GM21360 (cell line): ENCODE results near the gene NYNRIN.
A peak's percentile ranks its signal among the peaks of the same experiment; 100 is the strongest.

Experiments
- ATAC-seq: cut with Tn5 transposase; IDR thresholded peaks from one replicate; pipeline ENCODE4 v1.9.1; 2021; ENCODE audit warnings: mild to moderate bottlenecking, moderate library complexity; ENCODE audit not compliant: unreplicated experiment

NYNRIN gene

DNA sequence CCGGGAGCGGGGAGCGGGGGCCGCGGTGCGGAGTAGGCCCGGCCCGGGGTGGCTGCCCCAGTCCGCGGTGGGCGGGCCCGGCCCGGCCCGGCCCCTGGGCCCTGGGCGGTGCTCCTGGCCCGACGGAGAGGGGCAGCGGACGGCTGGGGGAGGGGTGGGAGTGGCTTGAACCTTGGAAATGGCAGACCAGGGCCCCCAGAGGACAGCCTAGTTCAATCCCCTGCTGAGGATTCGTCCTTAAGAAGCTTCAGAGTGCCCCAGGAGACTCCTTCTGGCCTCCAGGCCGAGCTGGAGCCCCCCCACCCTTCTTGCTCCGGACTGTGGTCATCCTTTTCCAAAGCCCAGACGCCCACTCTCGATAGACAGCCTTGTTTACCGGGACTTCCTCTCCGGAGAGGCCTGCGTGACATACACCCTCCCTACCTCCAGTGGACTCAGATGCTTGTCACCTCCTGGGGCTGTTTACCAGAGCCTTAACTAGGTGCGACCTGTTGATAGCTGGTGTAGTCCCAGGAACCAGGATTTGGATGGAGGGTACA, 31.4 kb downstream of the NYNRIN start:
- peak; percentile 37 for ATAC-seq

DNA sequence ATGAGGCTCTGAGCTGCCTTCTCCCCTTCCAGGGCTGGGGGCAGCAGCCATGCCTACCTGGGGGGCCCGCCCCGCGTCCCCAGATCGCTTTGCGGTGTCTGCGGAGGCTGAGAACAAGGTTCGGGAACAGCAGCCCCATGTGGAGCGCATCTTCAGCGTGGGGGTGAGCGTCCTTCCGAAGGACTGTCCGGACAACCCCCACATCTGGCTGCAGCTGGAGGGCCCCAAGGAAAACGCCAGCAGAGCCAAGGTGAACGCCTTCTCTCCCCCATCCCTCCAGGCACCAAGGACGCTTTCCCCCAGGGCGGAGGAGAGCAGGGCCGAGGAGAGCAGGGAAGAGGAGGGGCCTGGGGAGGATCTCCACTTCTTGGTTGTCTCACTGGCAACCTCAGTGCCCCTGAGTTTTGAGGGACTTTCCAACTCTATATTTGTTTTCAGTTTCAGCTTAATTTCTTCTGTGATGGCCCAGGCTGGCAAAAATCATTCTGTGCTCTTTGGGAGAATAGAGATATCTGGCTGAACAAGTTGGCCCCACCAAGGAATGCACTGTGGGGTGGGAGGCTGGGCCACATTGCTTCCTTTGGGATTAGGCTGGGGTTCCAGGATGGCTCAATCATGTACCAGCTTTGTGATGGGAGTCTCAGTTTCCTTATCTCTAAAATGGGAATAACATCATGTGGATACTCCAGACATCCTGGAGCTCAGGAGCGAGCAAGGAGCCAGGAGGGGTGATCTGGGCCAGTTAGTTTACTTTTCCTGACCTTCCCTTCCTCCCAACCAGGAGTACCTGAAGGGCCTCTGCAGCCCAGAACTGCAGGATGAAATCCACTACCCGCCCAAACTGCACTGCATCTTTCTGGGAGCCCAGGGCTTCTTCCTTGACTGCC, 32.1 kb downstream of the NYNRIN start:
- peak; percentile 37 for ATAC-seq

DNA sequence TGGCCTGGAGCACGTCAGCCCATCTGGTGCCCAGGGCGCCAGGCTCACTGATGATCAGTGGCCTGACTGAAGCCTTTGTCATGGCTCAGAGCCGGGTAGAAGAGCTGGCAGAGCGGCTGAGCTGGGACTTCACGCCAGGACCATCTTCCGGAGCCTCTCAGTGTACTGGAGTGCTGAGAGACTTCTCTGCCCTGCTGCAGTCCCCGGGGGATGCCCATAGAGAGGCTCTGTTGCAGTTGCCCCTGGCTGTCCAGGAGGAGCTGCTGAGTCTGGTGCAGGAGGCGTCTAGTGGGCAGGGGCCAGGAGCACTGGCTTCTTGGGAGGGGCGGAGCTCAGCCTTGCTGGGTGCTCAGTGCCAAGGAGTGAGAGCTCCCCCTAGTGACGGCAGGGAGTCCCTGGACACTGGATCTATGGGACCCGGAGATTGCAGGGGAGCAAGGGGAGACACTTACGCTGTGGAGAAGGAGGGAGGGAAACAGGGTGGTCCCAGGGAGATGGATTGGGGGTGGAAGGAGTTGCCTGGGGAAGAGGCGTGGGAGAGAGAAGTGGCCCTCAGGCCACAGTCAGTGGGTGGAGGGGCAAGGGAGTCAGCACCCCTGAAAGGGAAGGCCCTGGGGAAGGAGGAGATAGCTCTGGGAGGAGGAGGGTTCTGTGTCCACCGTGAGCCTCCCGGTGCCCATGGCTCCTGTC, 32.9 kb downstream of the NYNRIN start:
- ATAC-seq, result peak; percentile 45

DNA sequence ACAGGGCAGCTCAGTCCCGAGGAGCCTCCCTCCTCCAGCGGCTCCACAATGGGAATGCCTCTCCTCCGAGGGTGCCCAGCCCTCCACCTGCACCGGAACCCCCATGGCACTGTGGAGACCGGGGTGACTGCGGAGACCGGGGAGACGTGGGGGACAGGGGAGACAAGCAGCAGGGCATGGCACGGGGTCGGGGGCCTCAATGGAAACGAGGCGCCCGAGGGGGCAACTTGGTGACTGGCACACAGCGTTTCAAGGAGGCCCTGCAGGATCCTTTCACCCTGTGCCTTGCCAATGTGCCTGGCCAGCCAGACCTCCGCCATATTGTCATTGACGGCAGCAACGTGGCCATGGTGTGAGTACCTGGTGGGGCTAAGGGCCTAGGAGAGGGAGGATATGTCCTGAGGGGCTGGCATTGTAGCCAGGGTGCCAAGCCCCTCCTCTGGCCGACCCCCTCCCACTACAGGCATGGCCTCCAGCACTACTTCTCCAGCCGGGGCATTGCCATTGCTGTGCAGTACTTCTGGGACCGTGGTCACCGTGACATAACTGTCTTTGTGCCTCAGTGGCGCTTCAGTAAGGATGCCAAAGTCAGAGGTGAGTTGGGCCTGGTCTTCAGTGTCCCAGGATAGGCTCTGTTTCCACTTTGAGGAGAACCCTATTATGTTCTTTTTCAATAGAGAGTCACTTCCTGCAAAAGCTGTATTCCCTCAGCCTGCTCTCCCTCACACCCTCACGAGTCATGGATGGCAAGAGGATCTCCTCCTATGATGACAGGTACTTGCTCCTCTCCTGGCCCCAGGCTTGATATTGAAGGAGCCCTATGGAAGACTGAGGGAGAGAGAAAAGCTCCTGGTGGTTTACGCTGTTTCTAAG, 33.7 kb downstream of the NYNRIN start:
- no peak for ATAC-seq

DNA sequence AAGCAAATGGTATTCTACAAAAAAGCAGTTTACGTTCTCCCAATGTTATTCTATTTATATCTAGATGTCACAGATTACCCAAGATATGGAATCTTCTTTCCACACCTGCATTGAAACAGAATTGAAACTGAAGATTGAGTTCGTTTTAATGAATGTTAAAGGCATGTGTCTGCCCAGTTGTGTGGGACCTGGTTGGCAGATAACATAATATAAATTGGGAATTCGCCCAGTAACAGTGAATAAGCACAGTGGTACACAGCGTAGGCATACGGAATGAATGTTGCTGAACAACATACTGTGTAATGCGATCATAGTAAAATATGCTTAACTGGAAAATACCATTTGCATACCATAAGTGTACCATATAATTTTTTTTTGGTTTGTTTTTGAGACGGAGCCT, 35.2 kb downstream of the NYNRIN start:
- no peak for ATAC-seq

DNA sequence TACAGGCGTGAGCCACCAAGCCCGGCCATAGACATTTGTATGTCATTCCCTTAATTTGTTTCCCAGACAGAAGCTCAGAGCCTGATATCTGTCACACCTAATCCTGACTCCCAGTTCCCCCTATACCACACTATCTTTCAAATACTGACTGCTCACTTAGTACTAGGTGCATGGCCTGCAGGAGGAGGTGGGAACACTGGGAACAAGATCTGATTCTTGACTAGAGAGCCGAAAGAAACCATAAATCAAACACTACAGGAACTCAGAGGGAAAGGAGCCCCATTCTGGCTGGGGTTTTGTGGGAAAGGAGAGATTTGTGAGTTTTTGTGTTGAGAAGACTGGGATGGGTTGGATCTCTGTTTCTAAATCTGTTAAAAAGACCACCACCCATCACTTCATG, 35.9 kb downstream of the NYNRIN start:
- no peak for ATAC-seq

DNA sequence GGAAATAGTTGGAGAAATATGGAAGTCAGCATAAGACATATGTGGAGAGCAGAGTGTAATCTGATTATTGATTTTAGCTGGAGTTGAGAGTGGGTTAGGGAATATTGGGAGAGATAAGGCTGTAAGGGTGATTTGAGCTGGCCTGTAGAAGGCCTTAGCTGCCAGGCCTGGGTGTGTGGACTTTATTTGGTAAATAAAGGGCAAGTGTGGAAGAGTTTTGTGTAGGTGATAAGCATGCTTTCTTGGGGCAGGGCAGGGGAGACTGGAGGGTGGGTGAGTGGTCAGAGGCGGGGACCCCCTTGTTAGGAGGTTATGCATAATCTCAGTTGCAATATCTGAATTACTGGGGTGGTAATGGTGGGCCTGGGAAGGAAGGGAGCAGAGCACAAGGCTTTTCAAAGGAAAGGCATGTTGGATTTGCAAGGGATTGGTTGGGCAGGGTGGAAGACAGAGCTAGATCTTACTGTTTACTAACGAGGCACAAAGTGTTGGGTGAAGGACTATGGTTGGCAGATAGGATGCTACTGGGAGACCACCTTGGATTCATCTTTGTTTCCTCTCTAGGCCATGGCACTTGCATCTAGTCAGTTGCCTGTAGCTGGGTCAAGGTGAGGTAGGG, 36.5 kb downstream of the NYNRIN start:
- no peak for ATAC-seq

DNA sequence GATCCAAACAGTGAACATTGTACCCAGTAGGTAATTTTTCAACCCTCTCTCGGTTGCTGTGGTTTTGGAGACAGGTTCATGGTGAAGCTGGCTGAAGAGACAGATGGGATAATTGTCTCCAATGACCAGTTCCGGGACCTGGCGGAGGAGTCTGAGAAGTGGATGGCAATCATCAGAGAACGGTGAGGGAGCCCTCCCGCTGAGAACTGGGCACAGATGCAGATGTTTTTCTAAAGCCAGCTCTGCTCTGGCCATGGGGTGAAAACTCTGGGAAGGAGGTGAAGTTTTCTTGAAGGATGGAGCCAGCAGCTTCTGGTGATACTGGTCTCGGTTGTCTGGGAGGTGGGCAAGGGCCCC, 37.2 kb downstream of the NYNRIN start:
- no peak for ATAC-seq

DNA sequence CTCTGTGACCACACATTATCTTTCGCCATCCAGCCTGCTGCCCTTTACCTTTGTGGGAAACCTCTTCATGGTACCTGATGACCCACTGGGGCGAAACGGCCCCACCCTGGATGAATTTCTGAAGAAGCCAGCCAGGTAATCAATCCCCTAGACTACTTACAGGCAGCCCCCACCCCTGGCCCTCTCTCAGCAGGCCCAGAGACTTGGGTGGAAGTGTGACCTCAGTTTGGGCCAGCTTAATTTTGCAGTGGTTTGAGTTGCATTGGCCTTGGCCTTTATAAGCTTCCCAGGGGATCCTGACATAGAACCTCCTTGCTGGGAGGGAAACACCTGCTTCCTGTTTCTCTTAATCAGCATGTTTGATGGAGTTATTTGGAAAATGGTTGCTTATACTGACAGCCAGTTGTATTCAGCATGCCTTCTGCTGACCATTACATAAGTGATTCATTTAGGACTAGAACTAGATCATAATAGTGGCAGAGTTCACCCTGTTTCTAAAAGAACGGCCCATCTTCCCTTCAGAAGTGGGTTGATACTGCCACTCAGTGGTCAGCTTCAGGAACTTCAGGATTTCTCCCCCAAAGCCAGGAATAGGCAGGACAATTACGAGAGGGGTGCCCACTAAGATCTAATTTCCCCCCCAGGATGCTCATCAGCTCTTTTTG, 37.7 kb downstream of the NYNRIN start:
- no peak for ATAC-seq

DNA sequence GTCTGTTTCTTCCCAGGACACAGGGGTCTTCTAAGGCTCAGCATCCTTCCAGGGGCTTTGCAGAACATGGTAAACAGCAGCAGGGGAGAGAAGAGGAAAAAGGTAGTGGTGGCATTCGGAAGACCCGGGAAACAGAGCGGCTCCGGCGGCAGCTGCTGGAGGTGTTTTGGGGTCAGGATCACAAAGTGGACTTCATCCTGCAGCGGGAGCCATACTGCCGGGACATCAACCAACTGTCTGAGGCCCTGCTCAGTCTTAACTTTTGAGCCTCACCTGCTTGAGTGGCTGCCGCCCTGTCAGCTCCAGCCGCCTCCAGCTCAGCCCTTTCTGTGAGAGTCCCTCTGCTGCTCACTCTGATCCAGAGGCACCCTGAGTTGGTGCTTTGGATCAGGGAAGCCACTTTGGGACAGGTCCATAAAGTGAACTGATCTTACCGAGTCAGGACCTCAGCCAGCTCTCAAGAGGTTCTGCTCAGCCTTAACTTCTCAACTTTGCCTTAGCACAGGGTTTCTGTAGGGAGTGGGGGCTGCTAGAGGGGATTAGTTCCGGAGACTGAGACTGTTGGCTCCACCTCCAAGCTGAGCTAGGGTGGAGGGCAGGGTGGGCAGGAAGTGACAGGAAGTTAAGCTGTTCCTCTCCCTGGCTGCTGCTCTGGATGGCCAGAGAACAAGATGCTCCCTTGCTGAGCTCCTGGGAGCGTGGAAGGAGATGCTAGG, 38.4 kb downstream of the NYNRIN start:
- ATAC-seq, result no peak

DNA sequence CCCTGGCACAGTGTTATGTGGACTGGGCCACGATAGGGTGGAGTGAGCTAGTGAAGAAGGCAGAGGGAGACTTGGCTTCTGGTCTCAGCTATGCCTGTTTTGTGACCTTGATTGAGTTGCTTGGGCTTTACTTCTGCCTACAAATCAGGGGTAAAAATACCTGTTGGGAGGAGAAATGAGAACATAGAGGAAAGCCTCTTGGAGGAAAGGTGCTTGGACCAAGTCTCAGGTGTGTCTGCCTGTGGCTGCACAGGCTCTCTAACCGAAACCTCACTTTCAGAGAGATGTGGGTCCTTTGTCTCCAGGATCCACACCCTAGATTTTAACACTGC, 38.9 kb downstream of the NYNRIN start:
- no peak for ATAC-seq

DNA sequence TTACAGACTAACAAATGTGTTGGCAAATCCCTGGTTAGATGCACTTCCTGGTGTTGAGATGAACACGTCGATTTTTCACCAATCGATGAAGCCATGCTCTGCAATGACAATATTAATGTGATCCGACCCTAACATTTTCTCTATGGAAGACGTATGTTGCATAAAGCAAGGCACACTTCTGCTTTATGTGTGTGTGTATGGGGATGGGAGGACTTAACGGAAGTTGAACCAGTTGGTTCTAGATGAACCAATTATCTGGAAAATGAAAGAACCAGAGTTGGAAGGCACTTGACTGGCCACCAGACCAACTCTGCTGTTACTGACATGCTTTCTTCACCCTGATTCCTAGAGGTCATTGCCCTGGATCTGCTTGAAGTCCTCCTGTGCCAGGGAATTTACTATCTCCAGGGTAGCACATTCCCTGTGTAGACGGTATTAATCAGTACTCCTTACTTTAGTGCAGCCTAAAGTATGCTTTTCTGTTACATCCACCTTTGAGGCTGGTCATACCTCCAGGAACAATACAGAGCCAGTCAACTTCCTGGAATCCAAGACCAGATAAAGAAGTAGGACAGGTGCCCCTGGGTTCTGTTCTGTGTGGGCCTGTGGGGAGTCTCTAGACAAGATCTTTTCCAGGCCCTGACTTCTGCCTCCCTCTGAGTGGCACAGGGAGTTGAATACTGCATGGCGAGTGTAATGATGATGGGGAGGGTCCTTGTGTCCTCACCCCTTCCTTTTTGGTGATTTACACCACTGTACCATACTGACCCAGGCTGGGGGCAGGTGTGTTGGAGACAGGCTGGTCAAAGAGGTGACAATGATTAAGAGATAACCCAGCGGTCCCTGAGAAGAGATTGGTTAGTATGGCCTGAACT, 39.7 kb downstream of the NYNRIN start:
- no peak for ATAC-seq

DNA sequence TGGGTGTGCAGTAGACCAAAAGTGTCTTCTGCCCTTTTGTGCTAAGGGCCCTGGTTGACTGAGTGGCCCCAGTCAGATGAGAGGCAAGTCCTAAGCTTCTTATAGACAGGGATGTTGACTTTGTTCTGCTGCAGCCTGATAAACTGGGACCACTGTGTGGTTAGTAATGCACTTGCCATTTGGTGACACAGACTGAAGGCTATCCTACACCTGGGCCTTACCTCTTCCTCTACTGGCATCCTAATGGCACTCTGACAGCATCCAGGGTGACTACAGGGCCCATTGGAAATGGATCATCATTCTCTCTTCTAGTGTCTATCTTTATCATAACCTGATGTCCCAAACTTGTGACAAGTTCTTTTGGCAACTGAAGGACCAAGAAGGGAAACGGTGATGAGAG, 40.5 kb downstream of the NYNRIN start:
- ATAC-seq, result no peak

DNA sequence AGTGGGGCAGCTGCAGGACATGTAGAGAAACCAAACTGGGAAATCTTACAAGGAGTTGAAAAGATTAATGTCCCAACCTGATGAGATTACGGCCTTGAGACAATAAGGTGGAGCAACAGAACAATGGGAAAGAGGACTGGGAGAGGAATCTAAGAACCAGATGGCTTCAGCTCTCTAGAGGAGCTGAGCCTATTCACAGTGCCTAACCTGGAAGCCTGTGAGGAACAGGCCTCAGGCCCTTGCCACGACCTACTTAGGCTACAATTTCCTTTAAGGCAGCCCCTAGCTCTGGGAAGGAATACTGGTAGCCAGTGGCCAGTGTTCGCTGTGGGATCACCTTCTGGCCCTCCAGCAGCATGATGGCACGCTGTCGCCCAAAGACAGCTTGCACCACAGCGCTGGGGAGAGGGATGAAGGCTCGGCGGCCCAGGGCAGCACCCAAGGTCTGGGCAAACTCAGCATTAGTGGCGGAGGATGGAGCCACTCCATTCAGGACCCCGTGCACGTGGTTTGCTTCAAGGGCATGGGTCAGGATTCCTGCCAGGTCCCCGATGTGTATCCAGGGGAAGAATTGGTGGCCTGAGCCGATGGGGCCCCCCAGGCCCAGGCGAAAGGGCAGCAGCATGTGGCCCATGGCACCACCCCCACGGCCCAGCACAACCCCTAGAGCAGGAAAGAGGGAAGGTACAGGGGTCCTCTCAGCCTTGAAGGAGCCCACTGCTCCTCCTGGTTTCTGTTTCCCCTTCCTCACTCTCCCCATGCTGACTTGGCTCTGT, 41.2 kb downstream of the NYNRIN start:
- no peak for ATAC-seq

DNA sequence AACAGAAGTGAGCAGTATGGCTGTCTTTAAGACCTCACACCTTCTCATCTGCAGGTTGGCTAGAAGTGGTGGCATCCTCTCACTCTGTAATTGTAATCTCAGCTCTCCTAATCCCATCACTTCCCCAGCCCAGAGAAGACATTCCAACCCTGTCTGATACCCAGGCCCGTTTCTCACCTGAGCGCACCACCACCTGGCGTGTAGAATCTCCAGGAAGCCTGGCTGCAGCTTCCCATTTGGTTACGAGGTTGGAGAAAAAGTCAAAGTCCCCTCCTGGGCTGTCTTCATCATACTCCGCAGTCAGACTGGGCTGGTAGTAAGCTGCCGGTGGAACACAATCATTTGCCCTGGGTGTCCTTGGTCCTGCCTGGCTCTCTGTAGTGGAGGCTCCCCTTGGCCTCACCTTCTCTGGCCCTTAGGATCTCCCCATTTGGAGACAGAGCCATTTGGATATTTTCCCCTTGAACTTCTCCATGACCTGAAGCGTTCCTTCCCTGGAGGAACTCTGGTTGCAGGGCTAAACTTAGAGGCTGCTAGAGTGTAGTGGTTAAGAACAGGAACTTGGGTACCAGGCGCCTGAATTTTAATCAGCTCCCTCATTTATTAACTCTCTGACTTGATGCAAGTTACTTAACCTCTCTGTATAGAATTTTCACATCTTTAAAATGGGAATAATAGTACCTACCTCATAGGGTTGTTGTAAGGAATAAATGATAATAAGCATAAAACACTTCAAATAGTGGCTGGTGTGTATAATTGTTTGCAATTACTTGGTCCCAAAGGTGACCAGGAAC, 42.0 kb downstream of the NYNRIN start:
- no peak for ATAC-seq

DNA sequence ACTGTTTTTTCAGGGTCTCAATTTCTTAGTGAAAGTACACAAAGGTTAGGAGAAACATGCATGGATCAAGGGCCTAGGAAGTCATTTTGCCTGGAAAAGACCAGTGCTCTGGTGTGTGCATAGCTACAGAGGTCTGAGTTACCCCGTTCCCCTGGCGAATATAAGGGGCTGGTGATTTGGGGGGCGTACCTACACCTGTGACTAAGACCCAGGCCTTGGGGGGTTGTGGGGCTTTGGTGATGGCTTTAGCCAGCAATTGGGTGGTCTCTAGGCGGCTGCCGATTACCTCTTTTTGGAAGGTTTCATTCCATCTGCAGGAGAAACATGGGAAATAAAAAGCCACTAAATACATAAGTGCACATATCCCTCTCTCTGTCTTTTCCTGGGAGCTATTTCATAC, 42.7 kb downstream of the NYNRIN start:
- ATAC-seq, result no peak

DNA sequence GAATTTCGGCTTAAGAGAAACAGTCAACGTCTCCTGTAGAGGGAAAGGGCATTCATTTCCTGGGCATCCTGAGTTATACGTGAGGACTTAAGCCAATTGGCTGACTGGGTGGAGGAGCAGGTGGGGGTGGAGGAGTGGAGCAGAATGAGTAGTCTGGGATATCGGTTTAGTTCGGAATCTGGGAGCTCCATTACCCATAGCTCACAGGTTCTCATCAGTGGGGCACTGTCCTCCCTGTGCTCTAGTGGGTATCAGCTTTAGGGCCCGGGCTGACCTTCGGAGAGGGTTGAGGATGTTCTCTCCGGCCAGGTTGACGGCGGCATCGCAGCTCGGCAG, 43.1 kb downstream of the NYNRIN start:
- ATAC-seq, result no peak
